Measurements from ENCODE around the gene CAMK2A. TPM values are rescaled to one million over a fixed set of nuclear protein-coding genes. Genes with fewer than 3 reads are reported as not detected.

CAMK2A gene
- polyA plus RNA-seq, 1 of the 3 experiments (the other 2 are of a cell fraction) = 0.10 TPM

GRCh38 chr5:150271296-150271692 lies 18.3 kb downstream of the CAMK2A start:
- WGBS (ENCODE audit: low lambda C conversion rate) = 90% methylated on average over 8 of the region's 8 CpGs
- TF ChIP-seq MEF2A (IDR thresholded peaks at IDR 0.05; ENCODE audit: borderline replicate concordance, low read depth) (no peak), GABPA (IDR thresholded peaks at IDR 0.05; ENCODE audit: low read depth) (no peak), TEAD4 (IDR thresholded peaks at IDR 0.05; ENCODE audit: borderline replicate concordance, insufficient read depth) (no peak), SIN3A (IDR thresholded peaks at IDR 0.05; ENCODE audit: borderline replicate concordance, low read depth, low read length) (no peak), RCOR1 (IDR thresholded peaks at IDR 0.05; ENCODE audit: low read length) (no peak), CHD2 (IDR thresholded peaks at IDR 0.05; ENCODE audit: low read length, partially characterized antibody) (no peak), SMC3 (IDR thresholded peaks at IDR 0.05; ENCODE audit: low read depth, low read length) (no peak), TAF1 (IDR thresholded peaks at IDR 0.05; ENCODE audit: borderline replicate concordance, low read depth, low read length) (no peak)
- H3K27me3 ChIP-seq (ENCODE audit: insufficient read depth) = no peaks in the 10 kb centered on the region
- H3K36me3 ChIP-seq (replicated peaks in 1 of 2; ENCODE audit: control insufficient read depth in 1 of 2, insufficient read depth in 2 of 2, low read length in 1 of 2) = no peaks in the 10 kb centered on the region
- POLR2A ChIA-PET = no interaction called here
- H3K4me1 ChIP-seq (ENCODE audit: control insufficient read depth in 1 of 2, insufficient read depth in 2 of 2, low read depth in 1 of 2, low read length in 1 of 2) = peaks cover 8 to 12% of the 10 kb centered on the region in 2 experiments; a peak in 2 of 4 replicates
- no peak overlapping the region for H3K27ac ChIP-seq (ENCODE audit: low read depth in 2 of 2, low read length in 1 of 2)
- H4K20me1 ChIP-seq (ENCODE audit: insufficient read depth) = no peaks in the 10 kb centered on the region
- no peak for DNase-seq
- no peak overlapping the region for H2AFZ ChIP-seq (ENCODE audit: low read depth)
- H3K79me2 ChIP-seq (ENCODE audit: insufficient read depth) = no peaks in the 10 kb centered on the region
- CTCF ChIA-PET = interaction anchor here (2.3 to 11.8 kb wide), 2 partner anchors 78 to 165 kb away, joined by 6 to 109 read pairs; no protein-coding TSS in a partner anchor
- no peak overlapping the region for H3K9ac ChIP-seq
- no peaks in the 10 kb centered on the region for H3K9me3 ChIP-seq
- no peaks in the 10 kb centered on the region for H3F3A ChIP-seq (replicated peaks; ENCODE audit: insufficient read depth)
- H3K9me2 ChIP-seq = no peaks in the 10 kb centered on the region
- H3K4me3 ChIP-seq (ENCODE audit: low read depth in 2 of 2, low read length in 1 of 2) = no peak overlapping the region
- no peak overlapping the region for H3K4me2 ChIP-seq

- 61% methylated on average over 10 of the region's 12 CpGs for WGBS (ENCODE audit: low lambda C conversion rate)
- Histone ChIP-seq H3K9me2 (no peaks in the 10 kb centered on the region), H3K9ac (no peak overlapping the region), H3K9me3 (no peaks in the 10 kb centered on the region), H2AFZ (ENCODE audit: low read depth) (no peak overlapping the region), H3K27me3 (ENCODE audit: insufficient read depth) (no peaks in the 10 kb centered on the region), H3K36me3 (replicated peaks in 1 of 2; ENCODE audit: control insufficient read depth in 1 of 2, insufficient read depth in 2 of 2, low read length in 1 of 2) (no peaks in the 10 kb centered on the region), H4K20me1 (ENCODE audit: insufficient read depth) (no peaks in the 10 kb centered on the region), H3K4me3 (ENCODE audit: low read depth in 2 of 2, low read length in 1 of 2) (no peak overlapping the region), H3K79me2 (ENCODE audit: insufficient read depth) (no peaks in the 10 kb centered on the region), H3K27ac (ENCODE audit: low read depth in 2 of 2, low read length in 1 of 2) (no peak overlapping the region), H3K4me2 (no peak overlapping the region), H3K4me1 (ENCODE audit: control insufficient read depth in 1 of 2, insufficient read depth in 2 of 2, low read depth in 1 of 2, low read length in 1 of 2) (peaks cover 9 to 12% of the 10 kb centered on the region in 2 experiments; a peak in 2 of 4 replicates), H3F3A (replicated peaks; ENCODE audit: insufficient read depth) (no peaks in the 10 kb centered on the region)
- TF ChIP-seq RXRA (IDR thresholded peaks at IDR 0.05; ENCODE audit: borderline replicate concordance, low read depth) = no peak
- no peak for TF ChIP-seq YY1 (IDR thresholded peaks at IDR 0.05; ENCODE audit: low read depth)
- DNase-seq = no peak
- POLR2A ChIA-PET = no interaction called here
- CTCF ChIA-PET = interaction anchor here (0.6 to 11.8 kb wide), 6 partner anchors 12 to 165 kb away, joined by 3 to 109 read pairs (median 4); no protein-coding TSS in a partner anchor
Observed at GRCh38 chr5:150270541-150271295, 18.9 kb downstream of the CAMK2A start.

GRCh38 chr5:150266871-150267291 lies 22.7 kb downstream of the CAMK2A start:
- Histone ChIP-seq H3F3A (replicated peaks; ENCODE audit: insufficient read depth) (no peaks in the 10 kb centered on the region), H3K27ac (ENCODE audit: low read depth in 2 of 2, low read length in 1 of 2) (no peak overlapping the region), H3K9me3 (no peaks in the 10 kb centered on the region), H4K20me1 (ENCODE audit: insufficient read depth) (no peaks in the 10 kb centered on the region), H3K4me2 (no peak overlapping the region; the same call in 1 of the 2 replicates), H3K36me3 (replicated peaks in 1 of 2; ENCODE audit: control insufficient read depth in 1 of 2, insufficient read depth in 2 of 2, low read length in 1 of 2) (no peaks in the 10 kb centered on the region), H3K4me3 (ENCODE audit: low read depth in 2 of 2, low read length in 1 of 2) (no peak overlapping the region), H3K9me2 (no peaks in the 10 kb centered on the region), H3K4me1 (ENCODE audit: control insufficient read depth in 1 of 2, insufficient read depth in 2 of 2, low read depth in 1 of 2, low read length in 1 of 2) (peaks cover 19 to 34% of the 10 kb centered on the region in 2 experiments; a peak in 3 of 4 replicates), H3K9ac (no peak overlapping the region), H2AFZ (ENCODE audit: low read depth) (no peak overlapping the region), H3K27me3 (ENCODE audit: insufficient read depth) (no peaks in the 10 kb centered on the region), H3K79me2 (ENCODE audit: insufficient read depth) (no peaks in the 10 kb centered on the region)
- ChIA-PET CTCF (interaction anchor here (1.2 to 11.8 kb wide), 6 partner anchors 11 to 169 kb away, joined by 3 to 109 read pairs (median 4); no protein-coding TSS in a partner anchor), POLR2A (no interaction called here)
- DNase-seq = peak; percentile 53
- 79% methylated on average over 3 of the region's 4 CpGs for whole genome bisulfite sequencing (ENCODE audit: low lambda C conversion rate)
- TF ChIP-seq TAF1 (IDR thresholded peaks at IDR 0.05; ENCODE audit: borderline replicate concordance, low read depth, low read length) (no peak), EZH2phosphoT487 (IDR thresholded peaks at IDR 0.05; ENCODE audit: borderline replicate concordance, low read depth) (no peak), NFIC (IDR thresholded peaks at IDR 0.05; ENCODE audit: borderline replicate concordance) (0 out of 2 replicates have a peak, but pooled peaks have one; percentile 7), POLR2AphosphoS5 (IDR thresholded peaks at IDR 0.05; ENCODE audit: low read depth, low read length) (no peak)
